IPS-15b (cell line): ENCODE data around the gene HMGB1.
A peak's percentile ranks its signal among the peaks of the same experiment; 100 is the strongest.
"Not testable (repeated sequence)": the region's sequence is repeated elsewhere in the genome, so short reads cannot be mapped to it uniquely, and the experiment has no call there.

Experiments used
- H3K27me3 ChIP-seq: one replicate; pipeline ENCODE4 v1.6.1; 2013; ENCODE audit warnings: low read length; ENCODE audit not compliant: control insufficient read depth, insufficient read depth
- H3K36me3 ChIP-seq: one replicate; pipeline ENCODE4 v1.6.1; 2013; ENCODE audit warnings: low read length; ENCODE audit not compliant: control insufficient read depth, insufficient read depth
- H3K4me1 ChIP-seq: one replicate; pipeline ENCODE4 v1.6.1; 2013; ENCODE audit warnings: mild to moderate bottlenecking, low read length; ENCODE audit not compliant: control insufficient read depth, insufficient read depth
- H3K4me3 ChIP-seq: one replicate; pipeline ENCODE4 v1.5.1; 2013; ENCODE audit warnings: low read depth, low read length
- H3K9ac ChIP-seq: one replicate; pipeline ENCODE4 v1.6.1; 2013; ENCODE audit warnings: low read depth, mild to moderate bottlenecking, low read length
- H3K9me3 ChIP-seq: one replicate; pipeline ENCODE4 v1.6.1; 2013; ENCODE audit warnings: mild to moderate bottlenecking, low read length; ENCODE audit not compliant: control insufficient read depth, insufficient read depth

The HMGB1 gene

DNA sequence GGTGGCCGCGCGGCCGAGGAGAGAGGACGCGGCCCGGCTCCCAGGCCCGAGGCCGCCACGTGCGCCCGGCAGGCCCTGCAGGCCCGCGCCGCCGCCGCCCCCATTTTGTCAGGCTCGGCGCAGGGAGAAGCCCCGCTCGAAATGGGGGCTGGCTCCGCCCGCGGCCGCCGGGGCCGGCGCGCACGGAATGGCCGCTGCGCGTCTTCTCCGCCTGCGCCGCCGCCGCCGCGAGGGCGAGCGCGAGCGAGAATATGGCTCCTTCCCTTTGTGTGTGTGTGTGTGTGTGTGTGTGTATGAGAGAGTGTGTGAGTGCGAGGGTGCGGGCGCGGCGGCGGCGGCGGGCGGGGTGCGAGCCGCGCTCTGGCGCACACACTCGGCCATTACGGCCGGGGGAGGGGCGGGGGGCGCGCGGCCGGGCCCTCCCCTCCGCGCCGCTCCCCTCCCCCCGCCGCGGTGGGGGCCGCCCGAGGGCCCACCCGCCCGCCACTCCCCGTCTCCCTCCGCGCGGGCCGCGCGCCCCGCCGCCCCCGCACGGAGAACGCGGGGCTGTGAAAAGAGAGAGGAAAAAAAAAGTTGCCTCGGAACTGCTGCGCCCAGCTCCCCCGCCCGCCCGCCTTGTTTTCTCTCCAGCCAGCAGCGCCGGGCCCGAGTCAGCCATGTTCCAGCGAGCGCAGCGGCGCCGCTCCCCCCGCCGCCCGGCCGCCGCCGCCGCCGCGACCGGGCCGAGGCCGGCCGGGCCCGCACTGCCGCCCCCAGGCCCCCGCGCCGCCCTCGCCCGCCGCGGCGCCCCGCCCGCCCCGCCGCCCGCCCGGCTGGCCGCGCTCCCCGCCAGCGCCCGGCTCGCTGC lies 1.0 kb downstream of the HMGB1 start:
- Histone ChIP-seq H3K4me3 (peak overlapping the region; percentile 88), H3K9me3 (no peaks in the 10 kb centered on the region), H3K27me3 (no peaks in the 10 kb centered on the region), H3K36me3 (peaks cover 19% of the 10 kb centered on the region), H3K4me1 (peaks cover 5% of the 10 kb centered on the region), H3K9ac (peak overlapping the region; percentile 98)

DNA sequence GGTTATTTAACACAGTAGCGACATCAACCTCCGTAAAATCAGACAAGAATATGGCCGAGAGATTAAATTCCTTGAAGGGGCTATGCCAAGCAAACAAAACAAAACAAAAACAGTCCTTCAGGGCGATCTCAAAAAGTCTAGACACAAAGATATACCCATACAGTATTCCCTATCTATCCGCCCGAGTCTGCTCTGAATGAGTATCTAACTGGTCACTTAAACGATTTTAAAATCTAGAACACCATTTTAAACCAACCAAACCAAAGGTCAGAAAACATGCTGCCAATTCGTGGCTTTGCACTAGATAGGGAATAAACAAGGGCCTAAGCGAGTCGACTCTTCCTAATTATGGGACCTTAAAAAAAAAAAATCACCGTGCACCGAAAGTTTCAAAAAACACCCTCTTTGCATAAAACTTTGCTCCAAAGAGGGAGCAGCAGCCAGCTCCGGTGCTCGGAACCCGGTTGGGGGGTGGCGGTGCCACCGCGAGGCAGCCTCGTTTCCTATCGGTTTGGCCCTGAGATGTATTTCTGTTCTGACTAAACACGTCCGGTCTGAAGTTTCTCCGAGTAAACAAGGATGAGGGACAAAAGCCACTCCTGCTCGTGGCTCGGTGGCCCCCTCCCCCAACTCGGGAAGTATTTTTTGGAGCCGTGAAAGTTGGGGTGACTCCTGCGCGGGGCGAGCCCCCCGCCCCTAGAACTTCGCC lies 1.8 kb downstream of the HMGB1 start:
- H3K9me3 ChIP-seq = no peaks in the 10 kb centered on the region
- H3K36me3 ChIP-seq = peaks cover 19% of the 10 kb centered on the region
- H3K4me1 ChIP-seq = peaks cover 5% of the 10 kb centered on the region
- peak overlapping the region; percentile 88 for H3K4me3 ChIP-seq
- H3K9ac ChIP-seq = peak overlapping the region; percentile 98
- H3K27me3 ChIP-seq = no peaks in the 10 kb centered on the region

DNA sequence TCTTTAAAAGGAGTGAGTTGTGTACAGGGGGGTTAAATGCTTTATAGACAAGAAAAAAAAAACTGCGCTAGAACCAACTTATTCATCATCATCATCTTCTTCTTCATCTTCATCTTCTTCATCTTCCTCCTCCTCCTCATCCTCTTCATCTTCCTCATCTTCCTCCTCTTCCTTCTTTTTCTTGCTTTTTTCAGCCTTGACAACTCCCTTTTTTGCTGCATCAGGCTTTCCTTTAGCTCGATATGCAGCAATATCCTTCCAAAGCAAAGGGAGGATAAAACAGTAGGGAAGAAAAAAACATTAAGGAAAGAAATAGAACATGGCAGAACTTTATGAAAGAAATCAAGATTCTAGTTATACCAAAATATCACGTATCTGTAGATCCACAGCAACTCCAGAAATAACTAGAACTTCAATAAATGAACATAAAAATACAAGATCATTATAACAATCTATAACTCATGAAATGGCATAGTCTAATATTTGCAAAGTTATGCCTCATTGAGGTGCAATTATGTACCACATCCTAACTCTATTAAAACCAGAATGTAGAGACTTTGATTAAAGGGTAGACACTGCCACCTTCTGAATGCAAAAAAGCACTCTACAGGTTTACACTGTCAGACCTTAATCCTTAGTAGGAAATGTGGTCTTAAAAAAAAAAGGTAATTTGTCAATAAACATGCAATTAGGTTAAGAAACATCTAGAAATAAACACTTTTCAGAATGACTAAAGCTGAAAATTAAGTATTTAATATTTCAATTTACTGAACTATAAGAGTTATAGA lies 4.3 kb downstream of the HMGB1 start:
- not testable (repeated sequence) for H3K4me1 ChIP-seq, H3K9ac ChIP-seq, H3K9me3 ChIP-seq, H3K27me3 ChIP-seq, H3K4me3 ChIP-seq
- peaks cover 19% of the 10 kb centered on the region for H3K36me3 ChIP-seq

DNA sequence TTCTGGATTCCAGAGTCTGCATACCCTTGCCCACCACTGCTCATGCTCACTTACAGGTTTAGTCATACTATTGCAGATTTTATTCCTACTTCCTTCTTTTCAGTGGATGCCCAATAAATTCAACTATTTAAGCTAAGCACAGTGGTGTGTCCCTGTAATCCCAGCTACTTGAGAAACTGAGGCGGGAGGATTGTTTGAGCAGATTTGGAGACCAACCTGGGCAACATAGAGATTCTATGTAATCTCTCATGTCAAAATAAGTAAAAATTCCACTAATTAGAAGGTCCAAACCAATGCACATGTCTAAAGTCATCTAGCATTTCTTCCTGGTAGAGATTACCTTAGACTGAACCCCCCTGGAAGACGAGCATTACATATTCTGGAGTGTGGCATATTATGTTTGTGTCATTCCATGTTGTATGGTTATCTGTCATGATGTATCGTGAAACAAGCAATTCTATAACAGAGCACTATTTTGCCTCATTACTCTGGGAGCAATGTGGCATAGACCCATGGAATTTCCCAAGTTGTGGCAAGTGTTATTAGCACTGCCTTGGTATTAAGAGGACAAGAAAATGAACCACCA lies 8.3 kb downstream of the HMGB1 start:
- Histone ChIP-seq H3K4me1 (no peaks in the 10 kb centered on the region), H3K9me3 (no peaks in the 10 kb centered on the region), H3K9ac (no peak overlapping the region), H3K27me3 (no peaks in the 10 kb centered on the region), H3K4me3 (no peak overlapping the region), H3K36me3 (peaks cover 10% of the 10 kb centered on the region)

DNA sequence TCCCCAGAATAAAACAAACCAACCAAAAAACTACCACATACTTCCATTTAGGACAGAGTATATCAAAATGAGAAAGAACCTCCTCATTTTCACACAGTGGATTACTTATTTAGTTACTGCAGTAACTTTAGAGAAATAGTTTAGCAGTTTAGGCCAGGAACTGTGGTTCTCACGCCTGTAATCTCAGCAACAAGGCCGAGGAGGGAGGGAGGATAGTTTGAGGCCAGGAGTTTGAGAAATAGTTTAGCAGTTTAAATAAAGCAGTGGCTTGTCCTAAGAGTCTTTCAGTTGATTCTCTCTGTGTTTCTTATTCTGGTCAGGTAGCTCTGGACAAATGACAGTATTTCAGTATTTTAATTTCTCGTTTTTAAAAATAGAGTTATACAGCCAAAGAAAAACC lies 9.4 kb downstream of the HMGB1 start:
- no peak overlapping the region for H3K4me3 ChIP-seq
- no peak overlapping the region for H3K9ac ChIP-seq
- H3K36me3 ChIP-seq = no peaks in the 10 kb centered on the region
- no peaks in the 10 kb centered on the region for H3K27me3 ChIP-seq
- H3K4me1 ChIP-seq = no peaks in the 10 kb centered on the region
- H3K9me3 ChIP-seq = no peaks in the 10 kb centered on the region

DNA sequence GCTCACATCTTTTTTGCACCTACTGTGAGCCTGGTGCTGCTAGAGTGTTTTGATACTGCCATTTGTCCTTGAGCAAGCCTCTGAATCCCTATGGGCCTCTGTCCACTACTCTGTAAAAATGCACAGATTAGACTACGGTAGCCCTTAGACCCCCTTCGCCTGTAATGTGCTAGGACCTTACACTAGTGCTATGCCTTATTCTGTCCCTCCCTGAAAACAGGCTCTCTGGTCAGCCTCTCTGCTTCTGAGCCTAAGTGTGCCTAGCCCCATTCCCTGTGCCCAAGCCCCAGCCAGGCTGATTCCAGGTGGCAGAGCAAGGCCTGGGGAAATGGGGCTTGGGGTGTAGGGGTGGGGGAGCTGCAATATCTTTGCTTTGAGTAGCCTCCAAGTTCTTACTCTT lies 10.7 kb downstream of the HMGB1 start:
- Histone ChIP-seq H3K36me3 (no peaks in the 10 kb centered on the region), H3K4me3 (no peak overlapping the region), H3K9me3 (no peaks in the 10 kb centered on the region), H3K27me3 (no peaks in the 10 kb centered on the region), H3K9ac (no peak overlapping the region), H3K4me1 (no peaks in the 10 kb centered on the region)

DNA sequence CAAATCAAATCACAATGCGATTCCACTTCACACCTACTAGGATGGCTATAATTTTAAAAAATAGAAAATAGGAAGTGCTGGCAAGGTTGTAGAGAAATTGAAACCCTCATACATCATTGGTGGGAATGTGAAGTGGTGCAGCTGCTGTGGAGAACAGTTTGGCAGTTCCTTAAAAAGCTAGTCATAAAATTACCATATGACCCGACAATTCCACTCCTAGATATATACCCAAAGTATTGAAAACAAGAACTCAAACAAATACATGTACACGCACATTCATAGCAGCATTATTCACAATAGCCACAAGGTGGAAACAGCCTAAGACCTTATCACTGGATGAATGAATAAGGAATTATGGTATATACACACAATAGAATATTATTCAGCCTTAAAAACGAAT lies 12.0 kb downstream of the HMGB1 start:
- Histone ChIP-seq H3K4me1 (no peaks in the 10 kb centered on the region), H3K9me3 (no peaks in the 10 kb centered on the region), H3K9ac (no peak overlapping the region), H3K36me3 (no peaks in the 10 kb centered on the region), H3K27me3 (no peaks in the 10 kb centered on the region), H3K4me3 (no peak overlapping the region)

DNA sequence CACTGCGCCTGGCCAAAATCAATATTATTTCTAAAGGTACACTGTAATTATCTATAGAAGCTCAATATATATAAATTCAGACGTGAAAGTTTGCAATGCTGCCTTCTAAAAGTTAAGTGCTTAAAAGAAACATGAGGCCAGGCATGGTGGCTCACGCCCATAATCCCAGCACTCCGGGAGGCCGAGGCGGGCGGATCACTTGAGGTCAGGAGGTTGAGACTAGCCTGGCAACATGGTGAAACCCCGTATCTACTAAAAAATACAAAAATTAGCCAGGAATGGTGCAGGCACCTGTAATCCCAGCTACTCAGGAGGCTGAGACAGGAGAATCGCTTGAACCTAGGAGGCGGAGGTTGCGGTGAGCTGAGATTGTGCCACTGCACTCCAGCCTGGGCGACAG lies 14.3 kb downstream of the HMGB1 start:
- H3K9ac ChIP-seq, H3K27me3 ChIP-seq: not testable (repeated sequence)

DNA sequence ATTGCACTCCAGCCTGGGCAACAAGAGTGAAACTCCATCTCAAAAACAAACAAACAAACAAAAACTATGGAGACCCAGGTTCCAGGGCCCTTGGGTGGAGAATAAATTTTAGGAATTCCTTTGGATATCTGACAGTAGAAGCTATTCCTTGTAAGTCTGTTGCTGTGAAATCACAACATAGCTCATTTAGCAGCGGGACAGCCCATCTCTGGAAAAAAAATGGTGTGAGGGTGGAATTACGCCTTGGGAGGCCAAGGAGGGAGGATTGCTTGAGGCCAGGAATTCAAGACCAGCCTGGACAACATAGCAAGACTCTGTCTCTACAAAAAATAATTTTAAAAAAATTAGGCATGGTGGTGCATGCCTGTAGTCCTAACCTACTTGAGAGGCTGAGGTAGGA lies 15.7 kb downstream of the HMGB1 start:
- no peaks in the 10 kb centered on the region for H3K27me3 ChIP-seq
- H3K36me3 ChIP-seq = no peaks in the 10 kb centered on the region
- no peak overlapping the region for H3K9ac ChIP-seq
- no peak overlapping the region for H3K4me3 ChIP-seq
- H3K4me1 ChIP-seq = no peaks in the 10 kb centered on the region
- no peaks in the 10 kb centered on the region for H3K9me3 ChIP-seq

More for the DNA sequence above, 14.3 kb downstream of the HMGB1 start:
- not testable (repeated sequence) for H3K9me3 ChIP-seq, H3K4me3 ChIP-seq, H3K36me3 ChIP-seq, H3K4me1 ChIP-seq

DNA sequence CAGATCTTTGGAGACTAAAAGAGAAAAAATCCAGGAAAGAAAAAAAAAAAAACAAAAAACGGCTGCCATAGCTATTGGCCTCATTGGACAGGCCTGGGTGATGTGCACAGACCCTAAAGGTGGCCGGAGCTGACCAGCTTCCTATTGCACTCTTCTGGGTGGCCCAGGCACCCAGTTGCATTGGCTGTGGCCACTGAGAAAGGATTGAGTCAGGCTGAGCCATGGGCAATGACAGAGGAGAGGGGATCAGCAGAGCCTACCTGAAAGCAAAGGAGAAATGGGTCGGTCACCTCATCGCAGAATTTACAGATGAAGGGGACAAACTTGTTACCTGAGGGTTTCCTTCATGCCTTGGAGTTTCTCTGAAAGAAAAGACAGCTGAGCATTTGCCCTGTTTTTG lies 17.3 kb downstream of the HMGB1 start:
- H3K36me3 ChIP-seq = no peaks in the 10 kb centered on the region
- no peaks in the 10 kb centered on the region for H3K4me1 ChIP-seq
- H3K4me3 ChIP-seq = no peak overlapping the region
- H3K9ac ChIP-seq = no peak overlapping the region
- no peaks in the 10 kb centered on the region for H3K9me3 ChIP-seq
- H3K27me3 ChIP-seq = no peaks in the 10 kb centered on the region

DNA sequence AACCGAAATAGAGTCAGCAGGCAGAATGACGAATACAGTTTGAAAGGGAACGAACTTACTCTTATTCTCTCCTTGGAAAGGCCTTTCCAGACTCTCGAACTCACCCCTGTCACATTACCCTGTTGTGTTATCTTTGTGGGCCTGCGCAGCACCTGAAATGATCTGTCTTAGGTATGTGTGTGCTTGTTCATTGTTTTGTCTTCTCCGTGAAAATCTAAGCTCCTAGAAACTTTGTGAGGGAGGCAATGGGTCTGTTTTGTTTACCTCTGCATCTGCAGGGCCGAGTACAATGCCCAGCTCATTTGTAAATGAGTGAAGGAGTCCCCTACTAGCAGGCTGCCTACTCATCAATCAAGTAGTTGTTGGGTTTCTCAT lies 19.6 kb downstream of the HMGB1 start:
- Histone ChIP-seq H3K36me3 (no peaks in the 10 kb centered on the region), H3K9me3 (no peaks in the 10 kb centered on the region), H3K4me3 (peak overlapping the region; percentile 47), H3K4me1 (no peaks in the 10 kb centered on the region), H3K9ac (peak overlapping the region; percentile 62), H3K27me3 (no peaks in the 10 kb centered on the region)
